ENCODE measurements around the gene TNFRSF8.

DNA sequence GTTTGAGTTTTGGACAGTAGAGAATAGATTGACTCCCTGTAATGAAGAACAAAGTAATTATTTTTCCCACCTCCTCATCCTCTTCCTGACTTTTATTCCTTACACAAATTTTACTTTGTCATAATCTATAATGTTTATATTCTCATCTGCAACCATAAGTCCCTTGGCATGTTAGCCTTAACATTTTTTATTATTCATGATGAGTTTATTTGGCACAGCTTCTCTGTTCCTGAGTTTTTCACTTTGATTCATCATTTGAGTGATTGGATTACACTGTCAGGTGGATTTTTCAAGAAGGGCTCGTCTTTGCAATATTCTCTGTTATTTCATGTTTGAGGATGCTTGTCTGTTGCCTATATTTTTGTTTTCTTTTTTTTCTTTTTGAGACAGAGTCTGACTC is 35.7 kb downstream of the TNFRSF8 start:
- TF ChIP-seq, protein P1, sequence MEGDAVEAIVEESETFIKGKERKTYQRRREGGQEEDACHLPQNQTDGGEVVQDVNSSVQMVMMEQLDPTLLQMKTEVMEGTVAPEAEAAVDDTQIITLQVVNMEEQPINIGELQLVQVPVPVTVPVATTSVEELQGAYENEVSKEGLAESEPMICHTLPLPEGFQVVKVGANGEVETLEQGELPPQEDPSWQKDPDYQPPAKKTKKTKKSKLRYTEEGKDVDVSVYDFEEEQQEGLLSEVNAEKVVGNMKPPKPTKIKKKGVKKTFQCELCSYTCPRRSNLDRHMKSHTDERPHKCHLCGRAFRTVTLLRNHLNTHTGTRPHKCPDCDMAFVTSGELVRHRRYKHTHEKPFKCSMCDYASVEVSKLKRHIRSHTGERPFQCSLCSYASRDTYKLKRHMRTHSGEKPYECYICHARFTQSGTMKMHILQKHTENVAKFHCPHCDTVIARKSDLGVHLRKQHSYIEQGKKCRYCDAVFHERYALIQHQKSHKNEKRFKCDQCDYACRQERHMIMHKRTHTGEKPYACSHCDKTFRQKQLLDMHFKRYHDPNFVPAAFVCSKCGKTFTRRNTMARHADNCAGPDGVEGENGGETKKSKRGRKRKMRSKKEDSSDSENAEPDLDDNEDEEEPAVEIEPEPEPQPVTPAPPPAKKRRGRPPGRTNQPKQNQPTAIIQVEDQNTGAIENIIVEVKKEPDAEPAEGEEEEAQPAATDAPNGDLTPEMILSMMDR (IDR thresholded peaks at IDR 0.05), result no peak
- TF ChIP-seq POLR2A (IDR thresholded peaks at IDR 0.05) (no peak), EP300 (IDR thresholded peaks at IDR 0.05) (no peak)
